Measurements from ENCODE around the gene EXTL1.

Gene EXTL1

GRCh38 chr1:26025517-26025916, 3.9 kb downstream of the EXTL1 start:
- no peak for DNase-seq

- no peak for DNase-seq
Measured at GRCh38 chr1:26027716-26028489, 6.3 kb downstream of the EXTL1 start.

- no peak for DNase-seq
Measured at GRCh38 chr1:26028490-26028980, 7.0 kb downstream of the EXTL1 start.

GRCh38 chr1:26029054-26029863, 7.7 kb downstream of the EXTL1 start:
- no peak for DNase-seq

GRCh38 chr1:26029864-26030481, 8.4 kb downstream of the EXTL1 start:
- no peak for DNase-seq

GRCh38 chr1:26031196-26031595, 9.6 kb downstream of the EXTL1 start:
- DNase-seq, result no peak

- DNase-seq, result no peak
Measured at GRCh38 chr1:26031611-26032220, 10.1 kb downstream of the EXTL1 start.

GRCh38 chr1:26032656-26033357, 11.2 kb downstream of the EXTL1 start:
- DNase-seq, result no peak

GRCh38 chr1:26034504-26035202, 13.1 kb downstream of the EXTL1 start:
- no peak for DNase-seq

- peak; percentile 94 for DNase-seq
Measured at GRCh38 chr1:26035203-26035958, 13.8 kb downstream of the EXTL1 start.

- DNase-seq, result peak; percentile 77
Measured at GRCh38 chr1:26035959-26036755, 14.6 kb downstream of the EXTL1 start.

GRCh38 chr1:26036756-26037281, 15.2 kb downstream of the EXTL1 start:
- DNase-seq, result no peak

GRCh38 chr1:26037904-26038303, 16.3 kb downstream of the EXTL1 start:
- DNase-seq, result no peak

- no peak for DNase-seq
Measured at GRCh38 chr1:26038477-26038876, 16.9 kb downstream of the EXTL1 start.

GRCh38 chr1:26038904-26039303, 17.3 kb downstream of the EXTL1 start:
- no peak for DNase-seq

GRCh38 chr1:26041401-26041800, 19.8 kb downstream of the EXTL1 start:
- no peak for DNase-seq

GRCh38 chr1:26041978-26042377, 20.4 kb downstream of the EXTL1 start:
- no peak for DNase-seq

- DNase-seq, result no peak
Measured at GRCh38 chr1:26043765-26044164, 22.2 kb downstream of the EXTL1 start.

- no peak for DNase-seq
Measured at GRCh38 chr1:26044414-26044813, 22.8 kb downstream of the EXTL1 start.

All from stimulated activated CD4-positive, alpha-beta T cell treated with anti-CD3 and anti-CD28 coated beads, Interleukin-4, amount 100 ng/mL, for 24 hours (primary cell).